GM23338 (cell line): ENCODE measurements around the gene SLC25A34. TPM values are rescaled to one million over a fixed set of nuclear protein-coding genes. Genes with fewer than 3 reads are reported as not detected.

Experiments
- ATAC-seq: fragments of 200-7000 bp; cut with Tn5 transposase; 3 replicates; pipeline ENCODE4 v1.9.1; 2020
- DNase-seq: peaks from one replicate; pipeline ENCODE4 v3.0.0-alpha.2; 2015; ENCODE audit warnings: low spot score
- H2AFZ ChIP-seq: fragments of 200-600 bp; sonication (generic); 2 replicates; pipeline ENCODE4 v1.8.0; 2016; ENCODE audit warnings: antibody characterized with exemption, mild to moderate bottlenecking, moderate library complexity
- H3F3A ChIP-seq: fragments of 200-600 bp; sonication (generic); replicated peaks from 2 replicates; pipeline ENCODE4 v1.8.0; 2017; ENCODE audit warnings: antibody characterized with exemption, mixed run types, low read depth
- H3K27ac ChIP-seq: fragments of 200-600 bp; sonication (generic); 2 replicates; pipeline ENCODE4 v1.6.1; 2016; ENCODE audit warnings: low read depth
- H3K27me3 ChIP-seq: fragments of 200-600 bp; sonication (generic); 2 replicates; pipeline ENCODE4 v1.8.0; 2016; ENCODE audit warnings: mild to moderate bottlenecking, mixed run types, moderate library complexity; ENCODE audit not compliant: insufficient read depth
- H3K36me3 ChIP-seq: fragments of 200-600 bp; sonication (generic); 2 replicates; pipeline ENCODE4 v1.8.0; 2016; ENCODE audit warnings: mild to moderate bottlenecking; ENCODE audit not compliant: insufficient read depth
- H3K4me1 ChIP-seq: fragments of 200-600 bp; sonication (generic); 2 replicates; pipeline ENCODE4 v1.8.0; 2016; ENCODE audit warnings: mild to moderate bottlenecking, moderate library complexity; ENCODE audit not compliant: insufficient read depth
- H3K4me2 ChIP-seq: fragments of 200-600 bp; sonication (generic); 2 replicates; pipeline ENCODE4 v1.7.1; 2017; ENCODE audit warnings: mixed run types
- H3K4me3 ChIP-seq: fragments of 200-600 bp; sonication (generic); 2 replicates; pipeline ENCODE4 v1.6.1; 2016; ENCODE audit warnings: mixed run types
- H3K79me2 ChIP-seq: fragments of 200-600 bp; sonication (generic); replicated peaks from 2 replicates; pipeline ENCODE4 v1.8.0; 2017; ENCODE audit warnings: mild to moderate bottlenecking; ENCODE audit not compliant: insufficient read depth
- H3K9me2 ChIP-seq: fragments of 200-600 bp; sonication (generic); 2 replicates; pipeline ENCODE4 v1.8.0; 2017; ENCODE audit not compliant: insufficient read depth
- H4K20me1 ChIP-seq: fragments of 200-600 bp; sonication (generic); replicated peaks from 2 replicates; pipeline ENCODE4 v1.8.0; 2017; ENCODE audit warnings: mild to moderate bottlenecking; ENCODE audit not compliant: insufficient read depth
- H3K27ac Mint-ChIP-seq: 2 replicates; pipeline ENCODE4 v1.8.0; 2020; ENCODE audit warnings: inconsistent platforms, mild to moderate bottlenecking, moderate library complexity, mixed read lengths
- H3K27me3 Mint-ChIP-seq: 3 replicates; pipeline ENCODE4 v1.8.0; 2022; ENCODE audit warnings: low read depth, mild to moderate bottlenecking, moderate library complexity, mixed read lengths, inconsistent platforms; ENCODE audit not compliant: insufficient read depth, poor library complexity
- H3K36me3 Mint-ChIP-seq: 3 replicates; pipeline ENCODE4 v1.8.0; 2021; ENCODE audit warnings: low read depth, mild to moderate bottlenecking, inconsistent platforms, moderate library complexity, mixed read lengths
- H3K4me1 Mint-ChIP-seq: 3 replicates; pipeline ENCODE4 v1.8.0; 2020; ENCODE audit warnings: mild to moderate bottlenecking, inconsistent platforms, mixed read lengths
- H3K4me3 Mint-ChIP-seq: 3 replicates; pipeline ENCODE4 v1.8.0; 2021; ENCODE audit warnings: moderate library complexity, mild to moderate bottlenecking, inconsistent platforms, mixed read lengths
- H3K9me3 Mint-ChIP-seq: 3 replicates; pipeline ENCODE4 v1.8.0; 2020; ENCODE audit warnings: moderate library complexity, mild to moderate bottlenecking, inconsistent platforms, mixed read lengths
- CTCF ChIP-seq, 2 experiments: fragments of 200-600 bp in 1 of 2; sonication (generic) in 1 of 2; conservative IDR thresholded peaks; 2 replicates each; pipeline versions ENCODE4 v1.5.1 to v1.6.1; 2016 to 2017; ENCODE audit warnings: antibody characterized with exemption in 2 of 2, low read depth in 2 of 2, mild to moderate bottlenecking in 2 of 2, moderate library complexity in 1 of 2
- NANOG ChIP-seq: IDR thresholded peaks from 2 replicates; pipeline ENCODE4 v1.6.1; 2016; ENCODE audit warnings: antibody characterized with exemption, borderline replicate concordance
- ZNF114 ChIP-seq: fragments of 250-450 bp; sonication (Bioruptor Pico); IDR thresholded peaks from 2 replicates; pipeline ENCODE4 v1.5.0; 2020; ENCODE audit warnings: mild to moderate bottlenecking, moderate library complexity
- ZNF331 ChIP-seq: fragments of 250-450 bp; sonication (Bioruptor Pico); IDR thresholded peaks from 2 replicates; pipeline ENCODE4 v1.5.0; 2020; ENCODE audit warnings: low read depth, mild to moderate bottlenecking, moderate library complexity
- ZNF462 ChIP-seq: fragments of 250-450 bp; sonication (Bioruptor Pico); IDR thresholded peaks from 2 replicates; pipeline ENCODE4 v1.5.0; 2020; ENCODE audit warnings: mild to moderate bottlenecking, moderate library complexity
- polyA plus RNA-seq: library from polyadenylated mRNA; unstranded; fragments of >200 nt; fragmentation: Nextera tagmentation; extraction: Ambion mirVana; gene quantifications from 2 replicates; pipeline ENCODE4 v1.2.1, GENCODE V29; 2016
- total RNA-seq: library from RNA; depleted of rRNA; stranded (reverse); fragments of >200 nt; shearing (Covaris generic); gene quantifications from 2 replicates; pipeline ENCODE4 v1.2.3, GENCODE V29; 2014

Gene SLC25A34
- total and polyA plus RNA-seq, 2 experiments from 2014 or later: 0.11 to 3.5 TPM

GRCh38 chr1:15714406-15715136 is 21.5 kb upstream of the SLC25A34 start:
- no peaks in the 10 kb centered on the region for H3K4me1 Mint-ChIP-seq
- Histone ChIP-seq H3K27me3 (no peaks in the 10 kb centered on the region), H3K79me2 (peaks cover 7% of the 10 kb centered on the region; the same call in 1 of the 2 replicates), H3F3A (0 out of 2 replicates have a peak, but pooled peaks cover 4% of the 10 kb centered on the region), H3K36me3 (no peaks in the 10 kb centered on the region), H3K4me3 (no peak overlapping the region), H3K27ac (no peak overlapping the region), H3K9me2 (no peaks in the 10 kb centered on the region), H4K20me1 (peaks cover 13% of the 10 kb centered on the region), H2AFZ (no peak overlapping the region), H3K4me1 (no peaks in the 10 kb centered on the region), H3K4me2 (no peak overlapping the region)
- TF ChIP-seq CTCF (conservative IDR thresholded peaks at IDR 0.05; ENCODE audit: low read depth in 2 of 2) (no peak), NANOG (no peak), ZNF462 (no peak), ZNF114 (CRISPR knock-in tag) (no peak), ZNF331 (CRISPR knock-in tag) (no peak)
- DNase-seq (no peak), ATAC-seq (no peak)
- no peak overlapping the region for H3K4me3 Mint-ChIP-seq
- H3K27ac Mint-ChIP-seq: peak overlapping the region; percentile 78; the same call in 1 of the 2 replicates
- no peaks in the 10 kb centered on the region for H3K9me3 Mint-ChIP-seq
- peaks cover 26% of the 10 kb centered on the region for H3K36me3 Mint-ChIP-seq
- peaks cover 4% of the 10 kb centered on the region for H3K27me3 Mint-ChIP-seq
